GM21526 (cell line): ENCODE data around the gene GRIN3B.

Source experiments
- ATAC-seq: cut with Tn5 transposase; IDR thresholded peaks from one replicate; pipeline ENCODE4 v1.9.1; 2021; ENCODE audit warnings: moderate library complexity; ENCODE audit not compliant: unreplicated experiment, low FRiP score

The GRIN3B gene

DNA sequence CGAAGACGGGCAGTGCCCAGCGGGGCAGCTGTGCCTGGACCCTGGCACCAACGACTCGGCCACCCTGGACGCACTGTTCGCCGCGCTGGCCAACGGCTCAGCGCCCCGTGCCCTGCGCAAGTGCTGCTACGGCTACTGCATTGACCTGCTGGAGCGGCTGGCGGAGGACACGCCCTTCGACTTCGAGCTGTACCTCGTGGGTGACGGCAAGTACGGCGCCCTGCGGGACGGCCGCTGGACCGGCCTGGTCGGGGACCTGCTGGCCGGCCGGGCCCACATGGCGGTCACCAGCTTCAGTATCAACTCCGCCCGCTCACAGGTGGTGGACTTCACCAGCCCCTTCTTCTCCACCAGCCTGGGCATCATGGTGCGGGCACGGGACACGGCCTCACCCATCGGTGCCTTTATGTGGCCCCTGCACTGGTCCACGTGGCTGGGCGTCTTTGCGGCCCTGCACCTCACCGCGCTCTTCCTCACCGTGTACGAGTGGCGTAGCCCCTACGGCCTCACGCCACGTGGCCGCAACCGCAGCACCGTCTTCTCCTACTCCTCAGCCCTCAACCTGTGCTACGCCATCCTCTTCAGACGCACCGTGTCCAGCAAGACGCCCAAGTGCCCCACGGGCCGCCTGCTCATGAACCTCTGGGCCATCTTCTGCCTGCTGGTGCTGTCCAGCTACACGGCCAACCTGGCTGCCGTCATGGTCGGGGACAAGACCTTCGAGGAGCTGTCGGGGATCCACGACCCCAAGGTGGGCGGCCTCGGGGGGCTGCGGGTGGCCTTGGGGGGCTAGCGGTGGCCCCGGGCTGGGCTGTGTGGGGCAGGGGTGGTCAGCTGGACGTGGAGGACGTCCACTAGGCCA lies 4.8 kb downstream of the GRIN3B start:
- ATAC-seq = no peak

DNA sequence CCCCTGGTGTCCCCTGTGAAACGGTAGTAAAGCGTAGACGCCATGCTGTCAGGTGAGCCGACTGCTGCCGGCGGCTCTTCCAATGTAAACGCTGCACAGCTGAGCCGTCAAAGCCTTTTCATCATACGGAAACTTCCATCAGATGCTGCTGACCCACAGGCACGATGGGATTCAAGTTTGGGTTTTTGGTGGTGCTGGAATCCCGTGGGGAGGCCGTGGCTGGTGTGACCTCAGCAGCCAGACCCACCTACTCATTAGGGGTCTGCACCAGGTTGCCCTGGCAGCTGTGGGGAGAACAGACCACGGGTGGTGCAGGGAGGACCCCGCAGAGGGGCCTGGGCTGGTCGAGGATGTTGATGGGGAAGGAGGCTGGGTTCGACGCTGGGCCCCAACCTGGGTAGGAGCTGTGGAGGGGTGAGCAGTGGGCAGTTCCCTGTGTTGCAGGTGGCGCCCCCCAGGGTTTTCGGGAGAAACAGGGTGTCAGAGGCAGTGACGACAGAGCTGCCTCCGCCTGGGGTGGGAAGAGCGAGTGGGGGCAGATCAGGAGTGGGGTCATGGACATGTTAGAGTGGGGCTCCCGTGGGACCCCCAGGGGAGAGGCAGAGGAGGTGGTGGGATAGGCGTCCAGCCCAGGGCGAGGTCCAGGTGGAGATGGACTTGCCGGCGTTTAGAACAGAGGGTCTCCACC lies 6.6 kb downstream of the GRIN3B start:
- ATAC-seq = no peak

- ATAC-seq = no peak
These were observed 7.4 kb downstream of the GRIN3B start for GRCh38 chr19:1007399-1008251.

- ATAC-seq = no peak
These were observed 8.2 kb downstream of the GRIN3B start for GRCh38 chr19:1008268-1009040.

DNA sequence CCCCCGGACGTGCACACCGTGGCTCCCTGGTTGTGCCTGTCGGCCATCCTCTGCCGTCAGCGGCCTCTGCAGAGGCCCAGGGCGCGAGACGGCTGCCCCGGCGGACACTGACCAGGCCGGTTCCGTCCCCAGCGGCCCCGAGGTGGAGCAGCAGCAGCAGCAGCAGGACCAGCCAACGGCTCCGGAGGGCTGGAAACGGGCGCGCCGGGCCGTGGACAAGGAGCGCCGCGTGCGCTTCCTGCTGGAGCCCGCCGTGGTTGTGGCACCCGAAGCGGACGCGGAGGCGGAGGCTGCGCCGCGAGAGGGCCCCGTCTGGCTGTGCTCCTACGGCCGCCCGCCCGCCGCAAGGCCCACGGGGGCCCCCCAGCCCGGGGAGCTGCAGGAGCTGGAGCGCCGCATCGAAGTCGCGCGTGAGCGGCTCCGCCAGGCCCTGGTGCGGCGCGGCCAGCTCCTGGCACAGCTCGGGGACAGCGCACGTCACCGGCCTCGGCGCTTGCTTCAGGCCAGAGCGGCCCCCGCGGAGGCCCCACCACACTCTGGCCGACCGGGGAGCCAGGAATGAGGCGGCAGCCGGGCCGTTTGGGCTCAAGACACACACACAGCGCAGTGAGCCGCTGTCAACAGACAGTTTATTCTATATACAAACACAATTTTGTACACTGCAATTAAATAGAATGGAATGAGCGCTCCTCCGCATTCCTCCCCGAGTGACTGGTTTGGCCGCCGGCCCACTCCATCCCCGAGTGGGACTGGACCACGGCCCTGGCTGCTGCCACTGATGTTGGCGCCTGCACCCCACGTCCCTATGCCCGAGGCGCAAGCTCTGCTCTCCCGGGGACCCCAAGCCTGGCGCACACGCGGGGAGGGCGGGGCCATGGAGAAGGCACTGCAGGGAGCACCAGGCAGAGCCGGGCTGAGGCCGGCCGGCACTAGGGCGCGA lies 9.1 kb downstream of the GRIN3B start:
- no peak for ATAC-seq

GRCh38 chr19:1009981-1010538 lies 9.8 kb downstream of the GRIN3B start:
- ATAC-seq = no peak

DNA sequence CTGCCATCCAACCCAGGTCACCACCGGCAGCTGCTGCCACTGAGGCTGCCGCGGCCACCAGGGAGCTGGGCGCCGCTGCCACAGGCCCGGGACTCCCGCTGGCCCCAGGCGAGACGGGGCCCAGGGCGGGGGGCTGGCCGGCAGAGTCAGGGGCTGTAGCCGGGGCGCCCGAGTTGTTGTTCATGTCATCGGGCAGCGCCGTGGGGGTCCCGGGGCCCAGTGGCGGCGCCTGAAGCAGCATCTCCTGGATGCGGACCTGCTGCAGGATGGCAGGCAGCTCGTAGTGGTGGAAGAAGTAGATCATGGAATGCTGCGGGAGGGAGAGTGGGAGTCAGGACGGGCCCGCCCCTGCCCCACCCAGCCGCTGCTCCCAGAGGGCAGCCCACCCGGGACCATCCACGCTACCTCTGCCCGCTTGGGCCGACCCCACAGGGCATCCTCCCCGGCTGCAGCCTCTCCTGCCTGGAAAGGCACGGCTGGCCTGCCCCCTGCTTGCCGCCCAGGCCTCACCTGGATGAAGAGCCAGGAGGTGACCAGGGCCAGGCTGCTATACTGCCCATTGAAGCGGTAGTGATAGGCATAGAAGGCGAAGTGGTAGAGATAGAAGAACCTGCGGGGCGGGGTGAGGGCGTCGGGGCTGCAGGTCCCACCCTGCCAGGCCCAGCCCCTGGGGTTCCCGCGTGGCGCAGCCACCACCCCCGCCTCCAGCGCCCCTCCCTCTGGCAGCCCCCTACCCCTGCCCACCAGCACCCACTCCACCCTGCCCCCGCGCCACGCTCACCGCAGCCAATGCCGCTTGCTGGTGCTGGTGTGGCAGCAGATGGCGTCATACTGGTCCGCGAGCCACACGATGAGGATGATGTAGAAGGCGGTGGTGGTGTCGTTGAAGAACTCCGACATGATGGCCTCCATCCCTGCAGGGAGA lies 10.6 kb downstream of the GRIN3B start:
- no peak for ATAC-seq

DNA sequence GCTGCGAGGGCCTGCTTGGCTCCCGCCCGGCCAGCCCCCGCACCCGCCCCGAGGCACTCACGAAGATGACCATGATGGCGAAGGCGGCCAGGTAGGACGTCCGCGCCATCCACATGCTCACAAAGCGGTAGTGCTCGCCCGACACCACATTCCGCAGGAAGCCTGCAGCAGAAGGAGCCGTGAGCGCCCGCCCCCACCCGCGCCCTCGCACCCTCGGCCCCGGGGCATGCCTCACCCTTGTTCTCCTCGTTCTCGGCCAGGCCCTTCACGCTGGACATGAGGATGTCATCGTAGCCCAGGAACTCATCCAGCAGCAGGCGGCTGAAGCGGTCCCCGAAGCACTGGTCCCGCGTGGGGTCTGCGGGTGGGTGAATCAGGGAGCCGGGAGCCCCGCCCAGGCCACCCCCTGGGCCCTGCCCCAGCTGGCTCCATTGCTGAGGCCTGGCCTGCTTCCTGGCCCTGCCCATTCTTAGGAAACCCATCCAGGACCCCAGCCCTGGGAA lies 11.7 kb downstream of the GRIN3B start:
- ATAC-seq = no peak

DNA sequence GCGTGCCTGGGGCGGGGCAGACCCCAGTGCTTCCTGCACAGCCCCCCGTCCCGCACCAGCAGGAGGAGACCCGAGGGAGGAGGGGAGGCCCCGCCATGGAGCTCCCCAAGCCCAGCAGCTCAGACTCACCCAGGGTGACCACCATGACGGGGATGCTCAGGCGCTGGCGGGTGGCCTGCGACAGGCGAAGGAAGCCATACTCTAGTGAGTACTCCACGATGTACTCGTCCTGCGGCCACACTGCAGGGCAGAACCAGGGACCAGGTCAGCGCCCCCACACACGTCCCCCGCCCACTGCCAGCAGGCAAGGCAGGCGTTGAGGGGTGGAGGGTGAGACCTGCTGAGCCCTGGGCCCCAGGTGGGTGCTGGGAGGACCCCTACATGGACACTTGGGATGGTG lies 12.1 kb downstream of the GRIN3B start:
- no peak for ATAC-seq

GRCh38 chr19:1013218-1013617 lies 13.0 kb downstream of the GRIN3B start:
- no peak for ATAC-seq

GRCh38 chr19:1014161-1015060 lies 14.2 kb downstream of the GRIN3B start:
- no peak for ATAC-seq

GRCh38 chr19:1015061-1015781 lies 15.0 kb downstream of the GRIN3B start:
- no peak for ATAC-seq

- no peak for ATAC-seq
These were observed 15.8 kb downstream of the GRIN3B start for GRCh38 chr19:1015782-1016646.

- ATAC-seq = no peak
These were observed 16.5 kb downstream of the GRIN3B start for GRCh38 chr19:1016647-1017114.
